HG03095 (cell line): Measurements from ENCODE around the gene ANTXRL.
"Not testable (repeated sequence)": the region's sequence is repeated elsewhere in the genome, so short reads cannot be mapped to it uniquely, and the experiment has no call there.

Experiments
- ATAC-seq: cut with Tn5 transposase; IDR thresholded peaks from one replicate; pipeline ENCODE4 v1.9.1; 2021; ENCODE audit warnings: moderate library complexity; ENCODE audit not compliant: unreplicated experiment

ANTXRL gene

DNA sequence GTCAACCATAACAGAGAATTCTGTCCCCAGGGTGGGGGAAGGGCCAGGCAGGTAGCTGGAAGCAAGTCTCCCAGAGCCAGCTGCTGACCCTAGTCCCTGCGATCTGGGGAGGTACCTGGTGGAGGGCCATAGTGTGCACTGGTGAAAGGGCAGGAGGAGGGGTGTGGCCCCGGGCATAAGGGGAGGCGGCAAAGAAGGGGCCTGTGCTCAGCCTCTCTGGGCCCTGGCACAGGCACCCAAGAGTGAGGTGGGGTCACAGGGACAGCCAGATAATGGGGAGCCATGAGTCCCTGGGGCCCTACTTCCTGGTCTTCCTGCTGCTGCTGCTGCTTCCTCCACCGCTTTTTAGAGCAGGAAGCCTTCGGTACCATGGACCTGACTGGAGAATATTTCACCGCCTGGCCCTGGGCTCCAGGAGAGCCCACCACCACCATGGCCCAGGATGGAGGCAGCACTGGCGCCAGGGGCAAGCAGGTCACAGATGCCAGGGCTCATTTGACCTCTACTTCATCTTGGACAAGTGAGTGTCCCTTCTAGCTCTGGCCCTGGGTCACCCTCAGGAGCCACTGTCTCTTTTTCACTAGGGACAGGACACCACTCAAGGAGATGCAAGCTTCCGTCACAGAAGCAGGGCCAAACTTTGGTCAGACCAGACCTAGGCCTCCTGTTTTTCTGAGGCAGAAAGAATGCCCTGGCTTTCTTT, at the start of gene ANTXRL:
ANTXRL (plus strand) TSS at position 7 of the 703 bp plus-strand sequence; CDS start at position 273, 266 bp downstream.
- ATAC-seq = no peak

DNA sequence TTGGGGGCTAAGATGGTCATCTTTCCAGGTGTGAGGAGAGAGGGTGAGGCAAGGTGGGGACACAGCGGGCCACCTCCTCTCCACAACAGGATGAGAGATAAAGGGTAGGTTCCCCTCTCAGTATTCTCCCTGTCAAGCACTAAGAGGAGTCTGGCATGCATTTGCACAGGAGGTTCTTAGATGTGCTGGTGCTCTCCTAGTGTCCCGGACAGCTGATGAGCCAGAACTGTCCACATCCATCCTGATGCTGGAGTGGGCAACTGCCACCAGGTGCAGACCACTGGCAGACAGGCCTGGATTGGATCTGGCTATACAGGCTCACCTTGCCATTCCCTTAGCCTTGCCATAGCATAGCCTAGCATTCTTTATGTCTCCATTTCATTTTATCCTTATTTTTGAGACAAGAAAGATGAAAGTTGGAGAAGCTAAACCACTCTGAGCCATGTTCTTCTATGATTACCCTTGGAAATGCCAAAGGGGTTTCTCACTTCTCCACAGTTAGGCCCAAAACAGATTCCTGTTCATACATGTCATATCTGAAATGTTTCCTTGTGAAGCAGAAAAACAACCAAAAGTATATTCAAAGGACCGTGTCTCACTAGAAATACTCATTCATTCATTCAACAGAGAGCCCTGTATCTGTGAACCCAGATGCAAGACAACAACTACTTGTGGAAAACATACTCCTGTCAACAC, 48.8 kb upstream of the ANTXRL start:
- no peak for ATAC-seq

DNA sequence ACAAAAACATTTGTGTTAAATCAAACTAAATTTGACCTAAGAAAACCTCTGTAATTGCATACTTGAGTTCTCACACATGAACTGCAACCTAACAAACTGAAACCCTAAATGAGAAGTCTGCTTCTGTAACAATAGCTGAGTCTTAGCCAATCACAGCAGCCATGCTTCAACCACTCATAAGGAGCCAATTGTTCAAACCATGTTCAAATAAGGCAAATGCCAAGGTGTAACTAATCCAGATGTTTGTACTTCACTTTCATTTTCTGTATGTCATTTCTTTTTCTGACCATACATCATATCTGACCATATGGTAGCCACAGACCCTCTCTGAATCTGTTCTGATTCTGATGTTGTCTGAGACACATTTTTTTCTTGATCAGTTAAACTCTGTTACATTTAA, 47.5 kb upstream of the ANTXRL start:
- ATAC-seq = no peak

DNA sequence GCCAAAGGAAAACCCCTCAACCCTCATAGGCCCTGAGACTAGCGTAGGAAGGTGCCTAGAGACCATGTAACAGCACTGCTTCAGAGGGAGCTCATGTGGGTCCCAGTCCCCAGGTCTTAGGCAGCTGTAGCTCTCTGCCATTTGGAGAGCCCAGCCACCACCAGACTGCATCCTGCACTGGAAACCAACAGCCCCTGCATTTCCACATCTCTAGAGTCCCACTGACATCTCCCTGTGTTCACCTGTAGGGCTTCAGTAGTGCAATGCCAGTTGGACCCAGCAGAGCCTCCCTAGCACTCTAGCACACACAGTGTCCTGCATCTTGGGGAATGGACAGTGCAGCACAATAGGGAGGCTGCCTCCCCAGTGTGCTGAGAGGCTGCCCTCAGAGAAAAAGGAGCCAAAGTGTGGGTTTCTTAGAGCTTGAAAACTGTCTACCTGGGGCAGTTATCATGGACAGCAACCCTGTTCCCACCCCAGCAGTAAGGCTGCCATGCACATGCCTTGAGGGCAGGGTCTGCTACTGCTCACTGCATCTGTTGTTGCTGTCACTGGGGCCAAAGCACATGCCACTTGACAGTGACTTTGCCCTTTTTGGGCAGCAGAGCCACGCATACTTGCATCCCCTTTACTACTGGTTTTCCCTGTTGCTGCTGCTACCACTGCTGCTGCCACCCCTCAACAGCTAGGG, 46.7 kb upstream of the ANTXRL start:
- ATAC-seq = no peak

DNA sequence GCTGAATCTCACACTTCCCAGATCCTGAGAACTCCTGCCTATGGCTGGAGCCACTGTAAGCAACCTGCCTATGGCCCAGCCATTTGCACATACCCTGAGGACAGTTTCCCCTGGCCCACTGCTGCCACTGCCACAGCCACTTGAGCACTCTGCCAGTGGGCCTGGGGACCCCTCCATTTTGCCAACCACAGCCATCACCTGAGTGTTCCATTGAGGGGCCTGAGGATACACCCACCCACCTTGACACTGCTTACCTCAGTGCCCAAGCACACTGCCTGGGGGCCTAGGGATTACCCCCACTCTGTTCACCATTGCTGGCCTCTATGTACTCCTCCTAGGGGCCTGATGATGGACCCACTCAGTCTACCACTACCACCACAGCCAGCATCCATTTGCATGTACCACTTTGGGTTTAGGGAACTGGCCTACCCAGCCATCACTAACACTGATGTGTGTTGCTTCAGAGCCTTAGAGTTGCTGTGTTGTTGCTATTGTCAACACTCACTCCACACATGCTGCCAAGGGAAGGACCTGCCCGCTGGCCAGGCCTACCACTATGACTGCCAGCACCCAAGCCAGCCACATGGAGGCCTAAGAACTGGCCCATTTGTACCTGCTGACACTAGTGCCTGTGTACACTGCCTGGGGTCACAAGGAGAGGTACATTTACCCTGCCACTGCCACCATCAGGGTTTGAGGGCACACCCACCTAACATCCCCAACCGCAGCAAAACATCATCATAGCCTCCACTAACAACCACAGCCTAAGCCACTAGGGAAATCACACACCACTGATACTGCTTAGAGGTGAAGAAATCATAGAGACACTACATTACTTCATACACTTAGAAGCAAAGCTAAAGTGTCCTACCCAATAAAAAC, 45.9 kb upstream of the ANTXRL start:
- ATAC-seq = no peak

DNA sequence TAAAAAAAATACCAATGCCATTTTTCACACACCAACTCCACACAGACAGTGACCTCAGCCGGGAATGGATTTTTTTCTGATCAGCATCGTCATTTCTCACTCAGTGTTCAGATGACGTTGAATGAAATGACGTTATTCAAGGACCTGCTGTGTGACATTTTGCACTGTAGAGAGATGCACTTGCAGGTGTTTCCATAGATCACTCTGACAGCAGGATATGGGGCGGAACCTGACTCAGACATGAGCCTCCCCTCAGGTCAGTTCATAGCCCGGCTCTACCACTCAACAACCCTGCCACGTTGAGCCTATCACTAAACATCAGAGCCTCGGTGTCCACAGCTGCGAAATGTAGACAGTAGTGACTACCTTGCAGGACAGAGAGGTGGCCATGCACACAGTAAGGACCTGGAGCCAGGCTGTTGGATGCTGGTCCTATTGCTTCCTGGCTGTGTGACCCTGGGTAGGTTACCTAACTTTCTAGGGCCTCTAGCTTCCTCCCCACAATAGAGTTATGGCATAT, 41.4 kb upstream of the ANTXRL start:
- ATAC-seq = no peak

DNA sequence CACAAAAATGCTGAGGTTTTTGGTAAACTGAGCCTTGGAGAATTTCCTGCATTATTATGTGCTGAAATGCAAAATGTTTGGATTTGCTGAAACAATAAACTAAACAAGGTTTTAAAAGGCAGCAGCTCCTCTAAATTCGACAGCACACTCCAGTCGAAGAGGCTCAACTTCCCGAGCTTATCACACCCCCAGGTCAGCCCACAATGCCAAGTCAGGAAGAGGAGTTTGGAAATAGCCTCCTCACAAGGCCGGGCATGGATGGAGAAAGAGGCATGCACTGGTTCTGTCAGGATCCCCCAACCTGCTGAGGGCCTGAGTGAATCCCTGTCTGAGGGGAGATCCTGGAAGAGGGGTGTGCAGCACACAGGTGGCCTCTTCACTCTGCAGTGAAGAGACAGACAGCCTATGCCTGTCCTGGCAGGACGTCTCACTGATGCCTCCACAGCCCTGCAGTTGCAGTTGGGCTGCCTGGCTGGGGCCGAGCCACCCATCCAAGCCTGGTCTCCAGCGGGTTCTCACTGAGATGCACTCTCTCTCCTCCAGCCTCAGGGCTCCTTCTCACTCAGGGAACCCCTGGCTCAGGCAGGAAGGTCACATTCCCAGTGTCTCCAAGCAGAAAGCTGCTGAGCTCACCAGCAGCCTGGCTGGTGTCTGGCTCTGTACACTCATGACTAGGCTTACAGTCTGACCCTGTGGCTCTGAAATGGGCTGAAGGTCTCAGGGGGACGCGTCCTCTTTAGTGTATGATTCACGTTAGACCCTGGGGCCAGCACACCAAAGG, 40.2 kb upstream of the ANTXRL start:
- not testable (repeated sequence) for ATAC-seq

DNA sequence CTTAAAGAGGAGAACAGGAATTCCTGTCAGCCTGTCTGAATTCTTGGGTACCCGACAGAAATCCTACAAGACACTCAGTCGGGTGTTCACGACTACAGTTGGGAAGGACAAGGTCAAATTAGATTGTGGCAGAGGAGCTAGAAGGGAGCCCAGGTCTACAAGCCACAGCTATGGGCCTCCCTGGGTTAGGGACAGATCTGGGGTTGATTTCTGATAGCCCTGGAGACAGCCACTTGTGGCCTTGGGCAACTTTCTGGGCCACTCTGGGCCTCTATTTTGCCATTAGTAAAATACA, 39.7 kb upstream of the ANTXRL start:
- ATAC-seq = no peak

DNA sequence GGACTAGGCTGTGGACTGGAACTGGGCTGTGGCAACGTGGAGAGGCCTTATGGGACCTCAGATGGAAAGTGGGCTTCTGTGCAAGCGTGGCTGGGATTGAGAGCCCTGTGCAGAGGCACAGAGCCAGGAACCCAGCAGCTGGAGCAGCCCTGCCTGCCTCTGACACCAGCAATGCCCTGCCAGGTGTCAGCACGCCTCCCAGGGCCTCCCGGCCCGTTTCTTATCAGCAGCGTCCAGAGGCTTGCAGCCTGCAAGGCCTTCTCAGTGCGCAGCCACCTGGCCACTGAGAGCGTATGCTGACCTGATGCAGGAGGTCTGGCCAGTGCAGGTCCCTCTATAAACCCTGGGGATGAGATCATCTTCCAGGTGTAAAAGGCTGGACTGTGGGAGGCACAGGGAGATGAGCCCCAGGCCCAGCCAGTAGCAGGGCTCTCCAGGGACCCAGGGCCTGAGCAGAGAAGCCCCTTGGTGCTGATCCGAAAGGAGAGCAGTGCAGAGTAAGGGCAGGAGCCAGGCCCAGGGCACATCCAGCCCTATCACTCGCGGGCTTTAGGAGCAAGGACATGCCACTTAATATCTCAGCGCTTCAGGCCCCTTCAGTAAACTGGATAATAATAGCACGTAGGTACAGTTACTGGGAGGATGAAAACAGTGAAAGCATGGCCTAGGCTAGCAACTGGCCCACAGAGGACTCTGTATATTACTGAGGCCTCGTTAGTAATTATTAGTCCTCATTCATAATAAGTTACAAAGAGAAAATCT, 38.8 kb upstream of the ANTXRL start:
- ATAC-seq = no peak

DNA sequence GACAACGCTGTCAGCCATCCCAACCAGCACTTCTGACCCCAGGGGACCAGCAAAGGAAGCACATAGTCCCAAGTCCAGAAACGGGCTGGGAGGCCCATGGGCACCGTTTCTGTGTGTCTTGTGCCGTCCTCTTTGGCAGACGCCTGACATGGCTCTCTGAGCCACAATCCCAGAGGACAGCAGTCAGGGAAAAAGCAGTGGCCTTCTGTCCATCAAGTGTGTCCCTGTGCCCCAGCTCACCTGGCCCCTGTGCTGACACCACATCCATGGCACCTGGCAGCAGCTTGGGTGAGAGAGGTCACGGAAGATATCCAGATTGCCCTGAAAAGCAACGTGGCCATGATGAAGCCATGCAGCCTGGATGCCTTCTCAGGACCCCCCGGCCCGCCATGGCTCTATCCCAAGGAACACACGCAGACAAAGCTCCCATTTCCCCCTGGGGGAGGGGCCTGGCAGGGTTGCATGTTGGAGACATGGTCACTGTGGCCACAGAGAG, 38.1 kb upstream of the ANTXRL start:
- ATAC-seq = no peak

DNA sequence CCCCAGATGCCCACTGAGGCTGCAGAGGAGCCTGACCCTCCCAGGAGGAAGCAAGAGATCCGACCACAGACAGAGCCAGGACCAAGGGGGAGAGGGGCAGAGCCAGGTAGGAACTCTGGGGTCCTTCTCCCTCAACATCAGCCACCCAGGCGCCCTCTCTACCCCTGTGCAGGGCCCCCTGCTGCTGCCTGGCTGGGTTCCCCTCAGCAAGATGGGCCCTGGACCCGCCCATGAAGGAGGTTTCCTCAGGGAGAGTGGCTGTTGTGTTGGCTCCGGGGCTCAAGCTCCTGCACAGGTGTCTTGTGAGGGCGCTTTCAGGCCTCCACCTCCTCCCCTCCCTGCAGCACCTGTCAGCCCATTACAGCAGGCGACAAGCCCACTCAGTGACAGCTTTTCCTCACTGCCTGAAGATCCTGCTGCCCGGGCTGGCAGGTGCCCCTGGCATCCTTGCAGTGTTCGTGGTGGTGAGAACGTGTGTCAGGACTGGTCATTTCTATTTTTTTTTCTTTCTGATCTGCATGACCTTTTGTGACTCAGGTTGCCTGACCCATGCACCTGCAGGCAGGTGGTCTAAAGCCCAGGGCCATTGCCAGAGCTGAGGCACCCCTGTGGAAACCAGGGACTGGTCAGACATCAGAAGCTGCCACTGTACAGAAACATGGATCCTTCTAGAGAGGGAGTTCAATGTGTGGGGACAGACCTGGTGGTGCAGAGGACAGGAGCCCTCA, 37.0 kb upstream of the ANTXRL start:
- not testable (repeated sequence) for ATAC-seq

DNA sequence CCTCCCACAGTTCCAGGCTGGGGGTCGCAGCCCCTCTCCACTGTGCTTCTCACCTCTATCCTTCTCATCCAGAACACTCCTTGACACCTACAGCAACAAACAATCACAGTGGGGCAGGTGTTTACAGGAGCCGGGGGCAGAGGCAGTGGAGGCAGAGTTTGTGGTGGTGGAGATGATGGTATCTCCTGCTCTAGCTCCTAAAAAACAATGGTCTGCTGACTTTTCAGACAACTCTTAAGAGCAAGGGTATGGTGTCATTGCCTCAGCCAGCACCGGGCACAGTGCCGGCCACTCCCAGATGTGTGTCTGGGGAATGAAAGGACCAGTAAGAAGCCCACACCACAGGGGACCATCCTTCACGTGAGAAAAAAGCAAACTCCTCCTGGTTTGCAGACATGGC, 36.3 kb upstream of the ANTXRL start:
- no peak for ATAC-seq

DNA sequence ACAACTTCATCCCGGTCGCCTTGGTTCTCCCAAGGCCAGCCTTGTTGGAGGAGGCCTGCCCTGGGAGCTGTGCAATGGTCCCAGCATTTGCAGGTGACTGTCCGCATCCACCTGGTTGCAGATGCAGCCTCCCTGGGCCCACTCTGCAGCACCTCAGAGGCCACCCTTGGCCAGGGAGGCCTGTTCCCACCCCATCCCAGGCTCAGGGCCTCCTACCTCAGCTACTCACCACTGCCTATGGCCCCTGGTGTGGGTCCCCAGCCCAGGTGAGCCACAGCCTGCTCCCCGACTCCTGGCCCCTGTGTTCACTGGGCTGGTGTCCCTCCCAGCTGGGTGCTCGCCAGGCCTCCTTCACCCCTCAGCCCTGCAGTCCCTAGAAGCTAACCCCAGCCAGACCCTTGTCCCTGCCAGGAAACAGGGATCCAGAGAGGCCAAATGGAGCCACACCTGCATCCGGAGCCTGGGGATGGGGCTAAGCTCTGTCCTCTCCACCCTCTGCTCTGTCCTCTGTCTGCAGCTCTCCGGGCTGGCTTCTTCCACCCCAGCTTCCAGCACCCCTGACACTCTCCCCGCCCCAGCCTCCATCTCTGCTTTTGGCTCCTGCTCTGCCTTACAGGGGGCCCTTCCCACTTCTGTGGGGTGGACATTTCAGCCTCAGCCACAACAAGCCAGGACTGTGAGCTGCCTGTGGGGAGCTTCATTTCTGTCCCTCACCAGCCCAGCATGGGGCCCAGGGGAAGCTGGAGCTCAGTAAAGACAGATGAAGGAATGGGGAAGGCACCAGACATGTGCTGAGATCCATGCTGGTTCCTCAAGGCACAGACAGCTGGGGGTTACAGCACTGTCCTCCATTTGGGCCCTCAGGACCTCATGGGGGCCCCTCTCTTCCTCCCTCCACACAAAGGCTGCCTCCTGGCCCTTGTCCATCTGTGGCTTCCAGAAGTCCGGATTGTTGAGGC, 35.6 kb upstream of the ANTXRL start:
- ATAC-seq = no peak

DNA sequence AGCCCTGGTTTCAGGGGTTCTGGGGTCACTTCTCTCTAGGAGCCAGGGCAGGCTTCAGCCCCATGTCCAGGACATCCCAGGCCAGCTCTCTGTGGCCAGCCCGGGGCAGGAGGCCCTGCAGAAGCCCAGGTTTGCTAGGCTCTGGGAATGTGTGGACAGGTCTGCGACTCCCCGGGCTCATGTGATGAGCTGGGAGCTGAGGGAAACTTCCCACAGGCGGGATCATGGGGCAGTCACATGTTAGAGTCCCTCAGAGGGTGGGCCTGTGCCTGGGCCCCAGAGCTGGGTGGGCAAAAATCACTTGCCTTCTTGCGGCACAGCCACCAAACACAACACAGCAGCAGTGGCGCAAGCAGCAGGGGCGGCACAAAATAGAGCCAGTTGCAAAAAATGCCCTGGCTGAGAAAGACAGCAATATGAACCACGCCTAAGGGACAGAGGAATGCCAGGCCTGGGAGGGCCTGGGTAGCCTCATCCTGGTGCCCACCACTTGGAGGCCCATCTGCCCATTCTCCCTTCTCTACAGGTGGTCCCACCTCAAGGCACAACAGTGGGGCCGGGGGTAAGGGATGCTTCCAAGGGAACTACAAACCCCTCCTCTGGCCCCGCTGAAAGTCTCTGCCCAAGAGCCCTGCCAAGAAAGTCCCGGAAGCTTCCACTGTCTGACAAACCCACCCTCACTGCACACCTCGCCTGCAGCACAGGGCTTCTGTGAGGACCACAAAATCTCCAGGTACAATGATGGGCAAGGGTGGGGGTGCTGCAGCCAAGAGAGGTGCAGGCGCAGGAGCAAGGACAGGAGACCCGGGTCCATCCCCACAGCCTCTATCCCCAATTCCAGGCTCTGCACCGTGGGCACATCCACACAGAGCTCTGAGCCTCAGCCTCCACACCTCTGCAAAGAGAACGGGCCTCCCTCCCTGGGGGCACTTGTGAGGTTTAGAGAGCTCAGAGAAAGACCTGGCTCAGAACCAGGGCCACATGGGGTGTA, 34.6 kb upstream of the ANTXRL start:
- no peak for ATAC-seq

DNA sequence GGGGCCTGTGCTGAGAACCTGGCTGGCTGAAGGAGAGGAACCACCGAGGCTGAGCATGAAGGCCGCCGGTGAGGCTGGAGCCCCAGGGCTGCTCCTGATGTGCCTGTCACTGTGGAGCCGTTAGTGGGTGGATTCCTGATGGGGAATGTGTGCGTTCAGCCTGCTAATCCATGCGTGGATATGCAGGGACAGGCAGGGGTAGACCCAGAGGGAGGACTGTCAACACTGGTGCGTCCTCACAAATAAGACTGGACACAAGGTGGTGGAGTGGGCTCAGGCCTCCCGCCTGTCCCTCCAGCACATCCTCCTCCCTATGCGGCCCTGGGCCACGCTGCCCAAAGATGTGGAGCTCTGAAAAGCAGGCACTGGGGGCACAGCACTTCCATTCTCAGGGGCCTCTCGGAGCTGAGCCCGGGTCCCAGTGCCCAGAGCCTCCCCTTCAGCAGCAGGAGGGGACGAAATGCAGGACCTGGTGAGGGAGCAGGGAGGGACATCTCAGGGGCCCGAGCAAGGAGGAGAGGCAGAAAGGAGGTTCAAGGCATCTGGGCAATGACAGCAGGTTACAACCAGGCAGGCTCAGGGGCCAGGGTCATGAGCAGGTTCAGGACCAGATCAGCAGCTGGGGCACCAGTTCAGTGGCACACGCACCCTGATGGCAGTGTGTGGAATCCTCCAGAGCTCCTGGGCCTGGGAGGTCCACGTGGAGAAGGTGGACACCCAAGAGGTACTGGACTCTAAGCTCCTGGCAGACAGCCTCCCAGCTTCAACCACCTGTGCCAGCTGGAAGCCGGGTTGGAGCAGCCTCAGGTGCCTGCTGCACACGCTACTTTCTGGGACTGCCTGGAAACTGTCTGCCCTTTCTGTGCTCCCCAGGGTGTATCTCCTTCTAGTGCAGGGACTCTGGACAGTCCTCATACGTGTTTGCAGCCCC, 33.5 kb upstream of the ANTXRL start:
- no peak for ATAC-seq
